Panc1 (cell line): Measurements from ENCODE around the gene MYBPH. TPM values are rescaled to one million over a fixed set of nuclear protein-coding genes. Genes with fewer than 3 reads are reported as not detected.

ENCODE experiments used
- ATAC-seq: fragments of 200-7000 bp; cut with Tn5 transposase; 2 replicates; pipeline ENCODE4 v1.9.1; 2020; ENCODE audit warnings: mild to moderate bottlenecking, moderate library complexity
- BruUV-seq: library from RNA; stranded (reverse); fragments of 400-500 nt; replicated peaks from 2 replicates; lab custom pipeline; 2021; lab: Mats Ljungman, UMichigan
- CTCF ChIA-PET: fragments of 300-600 bp; sonication (Branson Sonifier 250); formaldehyde crosslinking; loops from one replicate; lab custom pipeline; 2022; ENCODE audit warnings: antibody characterized with exemption; lab: Charles Lee
- POLR2A ChIA-PET: fragments of 300-600 bp; sonication (Branson Sonifier 250); formaldehyde crosslinking; loops from one replicate; lab custom pipeline; 2022; ENCODE audit warnings: antibody characterized with exemption; lab: Charles Lee
- DNase-seq: peaks from one replicate; pipeline ENCODE4 v3.0.0-alpha.2; 2010; ENCODE audit warnings: low read depth, low spot score
- H3K27ac ChIP-seq: 2 replicates; pipeline ENCODE4 v1.5.1; 2011; ENCODE audit warnings: mild to moderate bottlenecking, low read length, inconsistent platforms
- H3K27me3 ChIP-seq: fragments of 200-500 bp; sonication (Bioruptor generic); 2 replicates; pipeline ENCODE4 v1.6.0; 2014; ENCODE audit warnings: low read length, inconsistent platforms; ENCODE audit not compliant: control insufficient read depth, insufficient read depth
- H3K36me3 ChIP-seq: fragments of 200-500 bp; sonication (Bioruptor generic); 2 replicates; pipeline ENCODE4 v1.5.1; 2014; ENCODE audit warnings: inconsistent platforms, mild to moderate bottlenecking, low read length, moderate library complexity; ENCODE audit not compliant: control insufficient read depth, insufficient read depth
- H3K4me1 ChIP-seq: 2 replicates; pipeline ENCODE4 v1.5.1; 2011; ENCODE audit warnings: inconsistent platforms, mild to moderate bottlenecking, low read length, moderate library complexity; ENCODE audit not compliant: control insufficient read depth, insufficient read depth
- H3K4me3 ChIP-seq, 2 experiments: 2 replicates each; pipeline ENCODE4 v1.5.1; 2011 to 2012; ENCODE audit warnings: low read depth in 2 of 2, low read length in 2 of 2, mild to moderate bottlenecking in 2 of 2, inconsistent platforms in 1 of 2, moderate library complexity in 1 of 2
- H3K9me3 ChIP-seq: fragments of 200-500 bp; sonication (Bioruptor generic); 2 replicates; pipeline ENCODE4 v1.5.1; 2014; ENCODE audit warnings: low read depth, mild to moderate bottlenecking, inconsistent platforms, low read length, moderate library complexity; ENCODE audit not compliant: control insufficient read depth, insufficient read depth
- POLR2AphosphoS5 ChIP-seq: IDR thresholded peaks from 2 replicates; pipeline ENCODE4 v1.6.1; 2012; ENCODE audit warnings: mild to moderate bottlenecking, low read depth, low read length, moderate library complexity
- SIN3A ChIP-seq: IDR thresholded peaks from 2 replicates; pipeline ENCODE4 v1.6.1; 2012; ENCODE audit warnings: low read depth, mild to moderate bottlenecking, low read length, moderate library complexity, borderline replicate concordance; ENCODE audit not compliant: insufficient read depth
- TCF7L2 ChIP-seq: IDR thresholded peaks from 2 replicates; pipeline ENCODE4 v1.6.1; 2011; ENCODE audit warnings: mild to moderate bottlenecking, low read depth, low read length, inconsistent platforms
- in situ Hi-C: cut with HindIII; loops from 2 replicates; pipeline ENCODE4 v1.10.0; 2016; ENCODE audit warnings: low sequenced_read_pairs, low pct_unique_long_range_greater_than_20kb
- intact Hi-C: fragments of 100-400 bp; cut with micrococcal nuclease; formaldehyde crosslinking; loops from one replicate; pipeline ENCODE4 v1.10.0; 2022; ENCODE audit not compliant: unreplicated experiment
- total RNA-seq: library from RNA; stranded (reverse); gene quantifications from one replicate; pipeline ENCODE4 v1.2.1, GENCODE V29; 2021; ENCODE audit not compliant: unreplicated experiment
- TF ChIP-seq, protein P1 (sequence below): fragments of 450-650 bp; IDR thresholded peaks from 2 replicates; pipeline ENCODE4 v1.5.1; 2017; ENCODE audit warnings: mild to moderate bottlenecking
- TF ChIP-seq, protein P2 (sequence below), 2 experiments: IDR thresholded peaks; 2 replicates each; pipeline ENCODE4 v1.6.1; 2011 to 2012; ENCODE audit warnings: low read depth in 2 of 2, control low read depth in 1 of 2, low read length in 1 of 2, mild to moderate bottlenecking in 1 of 2, moderate library complexity in 1 of 2; ENCODE audit not compliant: insufficient read depth in 1 of 2

The MYBPH gene
- total RNA-seq, 1 experiment from 2014 or later, result not detected

GRCh38 chr1:203120325-203121153 lies 55.1 kb downstream of the MYBPH start:
- Histone ChIP-seq H3K4me1 (peaks cover 11% of the 10 kb centered on the region), H3K9me3 (no peaks in the 10 kb centered on the region), H3K27ac (no peak overlapping the region), H3K4me3 (no peak overlapping the region), H3K36me3 (no peaks in the 10 kb centered on the region), H3K27me3 (peaks cover 4% of the 10 kb centered on the region)
- in situ Hi-C loops (no loop called here), intact Hi-C loops (no loop called here)
- DNase-seq (no peak), ATAC-seq (no peak)
- no TSS peak for BruUV-seq
- ChIA-PET CTCF (interaction anchor here (0.5 to 1.4 kb wide), 5 partner anchors 27 to 507 kb away, joined by 3 to 7 read pairs (median 4); no protein-coding TSS in a partner anchor), POLR2A (no interaction called here)
- TF ChIP-seq SIN3A, result no peak
- TF ChIP-seq, protein P1, sequence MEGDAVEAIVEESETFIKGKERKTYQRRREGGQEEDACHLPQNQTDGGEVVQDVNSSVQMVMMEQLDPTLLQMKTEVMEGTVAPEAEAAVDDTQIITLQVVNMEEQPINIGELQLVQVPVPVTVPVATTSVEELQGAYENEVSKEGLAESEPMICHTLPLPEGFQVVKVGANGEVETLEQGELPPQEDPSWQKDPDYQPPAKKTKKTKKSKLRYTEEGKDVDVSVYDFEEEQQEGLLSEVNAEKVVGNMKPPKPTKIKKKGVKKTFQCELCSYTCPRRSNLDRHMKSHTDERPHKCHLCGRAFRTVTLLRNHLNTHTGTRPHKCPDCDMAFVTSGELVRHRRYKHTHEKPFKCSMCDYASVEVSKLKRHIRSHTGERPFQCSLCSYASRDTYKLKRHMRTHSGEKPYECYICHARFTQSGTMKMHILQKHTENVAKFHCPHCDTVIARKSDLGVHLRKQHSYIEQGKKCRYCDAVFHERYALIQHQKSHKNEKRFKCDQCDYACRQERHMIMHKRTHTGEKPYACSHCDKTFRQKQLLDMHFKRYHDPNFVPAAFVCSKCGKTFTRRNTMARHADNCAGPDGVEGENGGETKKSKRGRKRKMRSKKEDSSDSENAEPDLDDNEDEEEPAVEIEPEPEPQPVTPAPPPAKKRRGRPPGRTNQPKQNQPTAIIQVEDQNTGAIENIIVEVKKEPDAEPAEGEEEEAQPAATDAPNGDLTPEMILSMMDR, result no peak
- no peak for TF ChIP-seq TCF7L2
- TF ChIP-seq, protein P2, sequence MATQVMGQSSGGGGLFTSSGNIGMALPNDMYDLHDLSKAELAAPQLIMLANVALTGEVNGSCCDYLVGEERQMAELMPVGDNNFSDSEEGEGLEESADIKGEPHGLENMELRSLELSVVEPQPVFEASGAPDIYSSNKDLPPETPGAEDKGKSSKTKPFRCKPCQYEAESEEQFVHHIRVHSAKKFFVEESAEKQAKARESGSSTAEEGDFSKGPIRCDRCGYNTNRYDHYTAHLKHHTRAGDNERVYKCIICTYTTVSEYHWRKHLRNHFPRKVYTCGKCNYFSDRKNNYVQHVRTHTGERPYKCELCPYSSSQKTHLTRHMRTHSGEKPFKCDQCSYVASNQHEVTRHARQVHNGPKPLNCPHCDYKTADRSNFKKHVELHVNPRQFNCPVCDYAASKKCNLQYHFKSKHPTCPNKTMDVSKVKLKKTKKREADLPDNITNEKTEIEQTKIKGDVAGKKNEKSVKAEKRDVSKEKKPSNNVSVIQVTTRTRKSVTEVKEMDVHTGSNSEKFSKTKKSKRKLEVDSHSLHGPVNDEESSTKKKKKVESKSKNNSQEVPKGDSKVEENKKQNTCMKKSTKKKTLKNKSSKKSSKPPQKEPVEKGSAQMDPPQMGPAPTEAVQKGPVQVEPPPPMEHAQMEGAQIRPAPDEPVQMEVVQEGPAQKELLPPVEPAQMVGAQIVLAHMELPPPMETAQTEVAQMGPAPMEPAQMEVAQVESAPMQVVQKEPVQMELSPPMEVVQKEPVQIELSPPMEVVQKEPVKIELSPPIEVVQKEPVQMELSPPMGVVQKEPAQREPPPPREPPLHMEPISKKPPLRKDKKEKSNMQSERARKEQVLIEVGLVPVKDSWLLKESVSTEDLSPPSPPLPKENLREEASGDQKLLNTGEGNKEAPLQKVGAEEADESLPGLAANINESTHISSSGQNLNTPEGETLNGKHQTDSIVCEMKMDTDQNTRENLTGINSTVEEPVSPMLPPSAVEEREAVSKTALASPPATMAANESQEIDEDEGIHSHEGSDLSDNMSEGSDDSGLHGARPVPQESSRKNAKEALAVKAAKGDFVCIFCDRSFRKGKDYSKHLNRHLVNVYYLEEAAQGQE (IDR thresholded peaks at IDR 0.05; ENCODE audit: insufficient read depth in 1 of 2, low read depth in 2 of 2, low read length in 1 of 2), result no peak
- no peak for TF ChIP-seq POLR2AphosphoS5

Other genes with a start within 250 kb of the MYBPH start
- 37.8 TPM for gene KLHL12, start 248.6 kb downstream of the MYBPH start, total RNA-seq
- gene ADIPOR1, start 217.5 kb downstream of the MYBPH start, total RNA-seq, result 78.2 TPM
- gene CYB5R1, start 208.6 kb downstream of the MYBPH start, total RNA-seq, result 27.5 TPM
- gene TMEM183A, start 168.5 kb downstream of the MYBPH start, total RNA-seq, result 59.1 TPM
- 1.9 TPM for gene PPFIA4, start 149.3 kb downstream of the MYBPH start, total RNA-seq
- gene MYOG, start 89.8 kb downstream of the MYBPH start, total RNA-seq, result not detected
- gene ADORA1, start 48.1 kb downstream of the MYBPH start, total RNA-seq, result 8.5 TPM
- gene CHI3L1, start 10.9 kb upstream of the MYBPH start, total RNA-seq, result 0.10 TPM
- not detected for gene CHIT1, start 53.8 kb upstream of the MYBPH start, total RNA-seq
- 6.1 TPM for gene BTG2, start 129.7 kb upstream of the MYBPH start, total RNA-seq
- gene FMOD, start 175.3 kb upstream of the MYBPH start, total RNA-seq, result not detected